Calu3 (cell line): ENCODE data around the gene TMEM256. TPM values are rescaled to one million over a fixed set of nuclear protein-coding genes. Genes with fewer than 3 reads are reported as not detected.
"Not testable (repeated sequence)": the region's sequence is repeated elsewhere in the genome, so short reads cannot be mapped to it uniquely, and the experiment has no call there.

Experiments
- BruUV-seq: library from RNA; stranded (reverse); fragments of 400-500 nt; replicated peaks from 2 replicates; lab custom pipeline; 2021; lab: Mats Ljungman, UMichigan
- CTCF ChIA-PET: fragments of 300-600 bp; sonication (Branson Sonifier 250); formaldehyde crosslinking; loops from one replicate; lab custom pipeline; 2022; ENCODE audit warnings: antibody characterized with exemption; lab: Charles Lee
- DNase-seq: peaks from one replicate; pipeline ENCODE4 v3.0.0; 2022
- H3K27ac Mint-ChIP-seq: one replicate; pipeline ENCODE4 v1.8.0; 2022; ENCODE audit warnings: mixed read lengths; ENCODE audit not compliant: unreplicated experiment
- H3K27me3 Mint-ChIP-seq: one replicate; pipeline ENCODE4 v1.8.0; 2022; ENCODE audit warnings: mixed read lengths; ENCODE audit not compliant: unreplicated experiment
- H3K36me3 Mint-ChIP-seq: one replicate; pipeline ENCODE4 v1.8.0; 2022; ENCODE audit warnings: mild to moderate bottlenecking, moderate library complexity, mixed read lengths; ENCODE audit not compliant: insufficient read depth, unreplicated experiment
- H3K4me1 Mint-ChIP-seq: one replicate; pipeline ENCODE4 v1.8.0; 2022; ENCODE audit warnings: mild to moderate bottlenecking, low read depth, mixed read lengths; ENCODE audit not compliant: unreplicated experiment
- H3K4me3 Mint-ChIP-seq: one replicate; pipeline ENCODE4 v1.8.0; 2022; ENCODE audit warnings: mild to moderate bottlenecking, low read depth, moderate library complexity, mixed read lengths; ENCODE audit not compliant: unreplicated experiment
- H3K9me3 Mint-ChIP-seq: one replicate; pipeline ENCODE4 v1.8.0; 2022; ENCODE audit warnings: low read depth, mixed read lengths; ENCODE audit not compliant: unreplicated experiment
- CTCF ChIP-seq: fragments of 200-600 bp; IDR thresholded peaks from one replicate; pipeline ENCODE4 v1.8.0; 2022; ENCODE audit warnings: antibody characterized with exemption; ENCODE audit not compliant: unreplicated experiment
- intact Hi-C: fragments of 100-400 bp; cut with micrococcal nuclease; formaldehyde crosslinking; loops from one replicate; pipeline ENCODE4 v1.10.0; 2022; ENCODE audit not compliant: unreplicated experiment
- total RNA-seq: library from RNA; stranded (reverse); gene quantifications from 2 replicates; pipeline ENCODE4 v1.2.3, GENCODE V29; 2022

Gene TMEM256
- total RNA-seq, 1 experiment from 2014 or later, result 47.8 TPM

GRCh38 chr17:7379134-7379533 is 24.8 kb downstream of the TMEM256 start:
- Mint-ChIP-seq H3K27ac (no peak overlapping the region), H3K27me3 (no peaks in the 10 kb centered on the region), H3K4me1 (peaks cover 8% of the 10 kb centered on the region), H3K4me3 (no peak overlapping the region), H3K9me3 (no peaks in the 10 kb centered on the region), H3K36me3 (peaks cover 25% of the 10 kb centered on the region)
- BruUV-seq, result no TSS peak
- DNase-seq, result no peak
- CTCF ChIA-PET, result no interaction called here
- TF ChIP-seq CTCF, result no peak
- intact Hi-C loops, result no loop called here

GRCh38 chr17:7374353-7374752 is 29.5 kb downstream of the TMEM256 start:
- Mint-ChIP-seq H3K36me3 (no peaks in the 10 kb centered on the region), H3K9me3 (no peaks in the 10 kb centered on the region), H3K4me3 (no peak overlapping the region), H3K27ac (no peak overlapping the region), H3K4me1 (no peaks in the 10 kb centered on the region), H3K27me3 (peaks cover 8% of the 10 kb centered on the region)
- no peak for DNase-seq
- intact Hi-C loops, result no loop called here
- TF ChIP-seq CTCF, result no peak
- no TSS peak for BruUV-seq
- CTCF ChIA-PET, result no interaction called here

GRCh38 chr17:7370853-7371252 is 33.0 kb downstream of the TMEM256 start:
- Mint-ChIP-seq H3K27ac (no peak overlapping the region), H3K36me3 (no peaks in the 10 kb centered on the region), H3K9me3 (no peaks in the 10 kb centered on the region), H3K27me3 (peaks cover 13% of the 10 kb centered on the region), H3K4me3 (no peak overlapping the region), H3K4me1 (no peaks in the 10 kb centered on the region)
- intact Hi-C loops, result no loop called here
- TF ChIP-seq CTCF, result no peak
- CTCF ChIA-PET, result interaction anchor here (1.5 kb wide), 1 partner anchor 15 kb away, joined by 5 read pairs; no protein-coding TSS in a partner anchor
- DNase-seq, result no peak
- BruUV-seq, result no TSS peak

- CTCF ChIA-PET, result interaction anchor here (0.6 to 1.5 kb wide), 2 partner anchors 14 to 185 kb away, joined by 3 to 5 read pairs; no protein-coding TSS in a partner anchor
- TF ChIP-seq CTCF, result no peak
- no peaks in the 10 kb centered on the region for H3K36me3 Mint-ChIP-seq
- no peaks in the 10 kb centered on the region for H3K4me1 Mint-ChIP-seq
- no peak overlapping the region for H3K27ac Mint-ChIP-seq
- no TSS peak for BruUV-seq
- DNase-seq, result no peak
- H3K4me3 Mint-ChIP-seq, result no peak overlapping the region
- intact Hi-C loops, result no loop called here
- no peaks in the 10 kb centered on the region for H3K9me3 Mint-ChIP-seq
- H3K27me3 Mint-ChIP-seq, result peaks cover 13% of the 10 kb centered on the region
Measured at GRCh38 chr17:7369825-7370224, 34.1 kb downstream of the TMEM256 start.

- H3K4me3 Mint-ChIP-seq, CTCF ChIA-PET, H3K36me3 Mint-ChIP-seq, BruUV-seq, H3K4me1 Mint-ChIP-seq, intact Hi-C loops, H3K9me3 Mint-ChIP-seq, DNase-seq, H3K27ac Mint-ChIP-seq: not testable (repeated sequence)
- peaks cover 13% of the 10 kb centered on the region for H3K27me3 Mint-ChIP-seq
Measured at GRCh38 chr17:7368599-7368994, 35.3 kb downstream of the TMEM256 start.
